ENCODE data around the gene TEX29.

DNA sequence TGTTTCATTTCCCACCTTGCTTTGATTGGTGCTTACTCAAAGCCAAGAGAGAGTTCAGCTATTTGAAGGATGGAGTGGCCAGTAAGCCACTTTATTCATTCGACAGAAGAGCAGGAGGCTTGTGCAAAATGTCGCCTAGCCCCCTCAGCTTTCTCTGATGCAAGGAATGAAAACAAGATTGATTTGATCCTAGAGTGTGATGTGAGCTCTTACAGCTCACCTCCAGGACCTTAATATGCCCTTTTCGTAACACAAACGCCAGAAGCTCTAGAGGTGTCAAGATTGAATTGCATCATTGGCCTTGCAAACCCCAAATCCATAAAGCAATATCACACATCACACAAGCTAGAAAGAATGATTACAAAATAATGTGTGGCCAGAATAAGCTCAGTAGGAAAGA lies 36.4 kb downstream of the TEX29 start:
- TF ChIP-seq, protein P1, sequence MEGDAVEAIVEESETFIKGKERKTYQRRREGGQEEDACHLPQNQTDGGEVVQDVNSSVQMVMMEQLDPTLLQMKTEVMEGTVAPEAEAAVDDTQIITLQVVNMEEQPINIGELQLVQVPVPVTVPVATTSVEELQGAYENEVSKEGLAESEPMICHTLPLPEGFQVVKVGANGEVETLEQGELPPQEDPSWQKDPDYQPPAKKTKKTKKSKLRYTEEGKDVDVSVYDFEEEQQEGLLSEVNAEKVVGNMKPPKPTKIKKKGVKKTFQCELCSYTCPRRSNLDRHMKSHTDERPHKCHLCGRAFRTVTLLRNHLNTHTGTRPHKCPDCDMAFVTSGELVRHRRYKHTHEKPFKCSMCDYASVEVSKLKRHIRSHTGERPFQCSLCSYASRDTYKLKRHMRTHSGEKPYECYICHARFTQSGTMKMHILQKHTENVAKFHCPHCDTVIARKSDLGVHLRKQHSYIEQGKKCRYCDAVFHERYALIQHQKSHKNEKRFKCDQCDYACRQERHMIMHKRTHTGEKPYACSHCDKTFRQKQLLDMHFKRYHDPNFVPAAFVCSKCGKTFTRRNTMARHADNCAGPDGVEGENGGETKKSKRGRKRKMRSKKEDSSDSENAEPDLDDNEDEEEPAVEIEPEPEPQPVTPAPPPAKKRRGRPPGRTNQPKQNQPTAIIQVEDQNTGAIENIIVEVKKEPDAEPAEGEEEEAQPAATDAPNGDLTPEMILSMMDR (IDR thresholded peaks at IDR 0.05), result no peak
- TF ChIP-seq EZH2 (IDR thresholded peaks at IDR 0.05) (no peak), EZH2phosphoT487 (IDR thresholded peaks at IDR 0.05) (no peak)
